ENCODE results near the gene RECQL5. TPM values are rescaled to one million over a fixed set of nuclear protein-coding genes. Genes with fewer than 3 reads are reported as not detected.

The RECQL5 gene
- total RNA-seq, 2 experiments from 2014 or later: 90.0 to 139 TPM

GRCh38 chr17:75647061-75647460, 19.9 kb downstream of the RECQL5 start:
- Histone ChIP-seq H3K27ac (ENCODE audit: low read depth, low read length, poor library complexity, severe bottlenecking) (no peak overlapping the region), H3K4me1 (ENCODE audit: insufficient read depth, low read length, poor library complexity, severe bottlenecking) (peaks cover 4% of the 10 kb centered on the region), H3K36me3 (ENCODE audit: insufficient read depth, low read length) (peaks cover 65% of the 10 kb centered on the region), H3K4me3 (ENCODE audit: low read depth, low read length, poor library complexity, severe bottlenecking) (no peak overlapping the region), H3K9me3 (ENCODE audit: low read length) (no peaks in the 10 kb centered on the region), H3K79me2 (ENCODE audit: insufficient read depth, low read depth, low read length) (no peaks in the 10 kb centered on the region), H4K20me1 (ENCODE audit: insufficient read depth, low read length) (no peaks in the 10 kb centered on the region), H2AFZ (ENCODE audit: low read length) (no peak overlapping the region), H3K4me2 (ENCODE audit: low read length) (no peak overlapping the region), H3K9me2 (ENCODE audit: insufficient read depth, low read length) (no peaks in the 10 kb centered on the region)
- no TSS peak for BruUV-seq (replicated peaks)
- ChIA-PET POLR2A (interaction anchor here (1.0 kb wide), 1 partner anchor 13 kb away, joined by 3 read pairs; no protein-coding TSS in a partner anchor), CTCF (ENCODE audit: unreplicated experiment) (no interaction called here)
- no peak for DNase-seq (ENCODE audit: low spot score)
- intact Hi-C loops (cut with micrococcal nuclease; ENCODE audit: unreplicated experiment): no loop called here
- no peak for TF ChIP-seq CTCF (conservative IDR thresholded peaks at IDR 0.05; ENCODE audit: low read length)
- no peak for TF ChIP-seq EZH2phosphoT487 (IDR thresholded peaks at IDR 0.05; ENCODE audit: borderline replicate concordance, low read depth, low read length)

GRCh38 chr17:75646638-75646992, 20.3 kb downstream of the RECQL5 start:
- no peak overlapping the region for H3K27ac ChIP-seq (ENCODE audit: low read depth, low read length, poor library complexity, severe bottlenecking)
- no TSS peak for BruUV-seq (replicated peaks)
- peaks cover 65% of the 10 kb centered on the region for H3K36me3 ChIP-seq (ENCODE audit: insufficient read depth, low read length)
- H3K9me2 ChIP-seq (ENCODE audit: insufficient read depth, low read length): no peaks in the 10 kb centered on the region
- no peaks in the 10 kb centered on the region for H3K9me3 ChIP-seq (ENCODE audit: low read length)
- no peaks in the 10 kb centered on the region for H3K79me2 ChIP-seq (ENCODE audit: insufficient read depth, low read depth, low read length)
- peaks cover 4% of the 10 kb centered on the region for H3K4me1 ChIP-seq (ENCODE audit: insufficient read depth, low read length, poor library complexity, severe bottlenecking)
- TF ChIP-seq CTCF (conservative IDR thresholded peaks at IDR 0.05; ENCODE audit: low read length) (no peak), EZH2phosphoT487 (IDR thresholded peaks at IDR 0.05; ENCODE audit: borderline replicate concordance, low read depth, low read length) (no peak)
- no peaks in the 10 kb centered on the region for H4K20me1 ChIP-seq (ENCODE audit: insufficient read depth, low read length)
- intact Hi-C loops (cut with micrococcal nuclease; ENCODE audit: unreplicated experiment): no loop called here
- CTCF ChIA-PET (ENCODE audit: unreplicated experiment): no interaction called here
- DNase-seq (ENCODE audit: low spot score): no peak
- H3K4me2 ChIP-seq (ENCODE audit: low read length): no peak overlapping the region
- H2AFZ ChIP-seq (ENCODE audit: low read length): no peak overlapping the region
- POLR2A ChIA-PET: no interaction called here
- no peak overlapping the region for H3K4me3 ChIP-seq (ENCODE audit: low read depth, low read length, poor library complexity, severe bottlenecking)

GRCh38 chr17:75645889-75646637, 20.9 kb downstream of the RECQL5 start:
- Histone ChIP-seq H4K20me1 (ENCODE audit: insufficient read depth, low read length) (no peaks in the 10 kb centered on the region), H3K4me1 (ENCODE audit: insufficient read depth, low read length, poor library complexity, severe bottlenecking) (peaks cover 4% of the 10 kb centered on the region), H3K79me2 (ENCODE audit: insufficient read depth, low read depth, low read length) (no peaks in the 10 kb centered on the region), H3K27ac (ENCODE audit: low read depth, low read length, poor library complexity, severe bottlenecking) (no peak overlapping the region), H3K36me3 (ENCODE audit: insufficient read depth, low read length) (peaks cover 66% of the 10 kb centered on the region), H3K9me2 (ENCODE audit: insufficient read depth, low read length) (no peaks in the 10 kb centered on the region), H3K4me3 (ENCODE audit: low read depth, low read length, poor library complexity, severe bottlenecking) (no peak overlapping the region), H3K9me3 (ENCODE audit: low read length) (no peaks in the 10 kb centered on the region), H2AFZ (ENCODE audit: low read length) (no peak overlapping the region), H3K4me2 (ENCODE audit: low read length) (no peak overlapping the region)
- intact Hi-C loops (cut with micrococcal nuclease; ENCODE audit: unreplicated experiment): no loop called here
- ChIA-PET POLR2A (interaction anchor here (0.6 to 1.2 kb wide), 2 partner anchors 102 to 108 kb away, joined by 3 read pairs; no protein-coding TSS in a partner anchor), CTCF (ENCODE audit: unreplicated experiment) (interaction anchor here (0.7 to 0.9 kb wide), 2 partner anchors 8 to 21 kb away, joined by 3 to 5 read pairs; no protein-coding TSS in a partner anchor)
- no peak for DNase-seq (ENCODE audit: low spot score)
- TF ChIP-seq EZH2phosphoT487 (IDR thresholded peaks at IDR 0.05; ENCODE audit: borderline replicate concordance, low read depth, low read length) (no peak), CTCF (conservative IDR thresholded peaks at IDR 0.05; ENCODE audit: low read length) (no peak)
- no TSS peak for BruUV-seq (replicated peaks)
